ENCODE data around the gene TIAM2.

GRCh38 chr6:155067956-155068615, 73.0 kb downstream of the TIAM2 start:
- TF ChIP-seq USF1 (CRISPR knock-in tag; IDR thresholded peaks at IDR 0.05) (no peak), EP300 (IDR thresholded peaks at IDR 0.05; ENCODE audit: low read length) (no peak), IRF9 (tag; IDR thresholded peaks at IDR 0.05) (no peak), POLR2AphosphoS5 (IDR thresholded peaks at IDR 0.05; ENCODE audit: control insufficient read depth, insufficient read depth, low read depth, low read length) (no peak)

Data from K562 (cell line).